GM12878 (cell line): ENCODE data around the gene PDK3. TPM values are rescaled to one million over a fixed set of nuclear protein-coding genes. Genes with fewer than 3 reads are reported as not detected.

Source experiments
- ATAC-seq: fragments of 200-7000 bp; cut with Tn5 transposase; 3 replicates; pipeline ENCODE4 v1.9.1; 2020; ENCODE audit warnings: mild to moderate bottlenecking, moderate library complexity
- BruUV-seq: library from RNA; stranded (reverse); fragments of 400-500 nt; replicated peaks from 2 replicates; lab custom pipeline; 2021; lab: Mats Ljungman, UMichigan
- CTCF ChIA-PET: fragments of 300-600 bp; sonication (Branson Sonifier 250); formaldehyde crosslinking; extraction: SDS; loops from one replicate; lab custom pipeline; 2021; ENCODE audit warnings: inconsistent platforms; lab: Yijun Ruan, JAX
- POLR2A ChIA-PET: fragments of 350-600 bp; formaldehyde crosslinking; extraction: SDS; loops from one replicate; lab custom pipeline; 2021; ENCODE audit warnings: inconsistent platforms; lab: Charles Lee
- RAD21 ChIA-PET: fragments of 300-600 bp; sonication (Branson Sonifier 250); formaldehyde crosslinking; loops from one replicate; lab custom pipeline; 2023; ENCODE audit warnings: antibody characterized with exemption; ENCODE audit not compliant: unreplicated experiment; lab: Charles Lee
- SMC1A ChIA-PET: fragments of 300-600 bp; sonication (Branson Sonifier 250); formaldehyde crosslinking; loops from one replicate; lab custom pipeline; 2023; ENCODE audit not compliant: unreplicated experiment, uncharacterized antibody; lab: Charles Lee
- DNase-seq: peaks from one replicate; pipeline ENCODE4 v3.0.0-alpha.2; 2011; ENCODE audit warnings: low read depth, low spot score
- FAIRE-seq: peaks from 3 replicates; lab custom pipeline; 2011; peaks lifted over from hg19 to GRCh38; lab: Jason Lieb, UNC
- H2AFZ ChIP-seq: 2 replicates; pipeline ENCODE4 v1.6.0; 2011; ENCODE audit warnings: low read depth, low read length, control low read depth; ENCODE audit not compliant: control insufficient read depth
- H3K27ac ChIP-seq: 2 replicates; pipeline ENCODE4 v1.5.1; 2011; ENCODE audit warnings: control low read depth; ENCODE audit not compliant: control insufficient read depth, insufficient read depth
- H3K27me3 ChIP-seq, 2 experiments: replicated peaks in 1 of 2; 2 replicates each; pipeline versions ENCODE4 v1.6.0 to v1.6.1; 2011; ENCODE audit warnings: low read length in 1 of 2; ENCODE audit not compliant: control insufficient read depth in 2 of 2, insufficient read depth in 2 of 2
- H3K36me3 ChIP-seq, 2 experiments: 2 replicates each; pipeline ENCODE4 v1.5.1; 2011; ENCODE audit warnings: low read length in 1 of 2; ENCODE audit not compliant: control insufficient read depth in 2 of 2, insufficient read depth in 2 of 2
- H3K4me1 ChIP-seq: 2 replicates; pipeline ENCODE4 v1.6.1; 2011; ENCODE audit warnings: mild to moderate bottlenecking, low read length, moderate library complexity, mixed read lengths; ENCODE audit not compliant: control insufficient read depth, insufficient read depth
- H3K4me2 ChIP-seq: 2 replicates; pipeline ENCODE4 v1.6.0; 2011; ENCODE audit warnings: control low read depth; ENCODE audit not compliant: control insufficient read depth, insufficient read depth
- H3K4me3 ChIP-seq: fragments of 200-600 bp; sonication (generic); 2 replicates; pipeline ENCODE4 v1.5.1; 2016
- H3K79me2 ChIP-seq: 2 replicates; pipeline ENCODE4 v1.6.0; 2011; ENCODE audit warnings: low read length; ENCODE audit not compliant: control insufficient read depth, insufficient read depth
- H3K9ac ChIP-seq: 2 replicates; pipeline ENCODE4 v1.8.0; 2011; ENCODE audit warnings: low read length, control low read depth, mixed read lengths; ENCODE audit not compliant: control insufficient read depth, insufficient read depth
- H3K9me3 ChIP-seq: replicated peaks from 3 replicates; pipeline ENCODE4 v1.5.1; 2011; ENCODE audit warnings: mild to moderate bottlenecking, low read length; ENCODE audit not compliant: control insufficient read depth, insufficient read depth
- H4K20me1 ChIP-seq: 2 replicates; pipeline ENCODE4 v1.6.0; 2011; ENCODE audit not compliant: control insufficient read depth, insufficient read depth
- BHLHE40 ChIP-seq, 2 experiments: fragments of 450-650 bp in 1 of 2; IDR thresholded peaks; 2 replicates each; pipeline ENCODE4 v1.6.1; 2011 to 2017; ENCODE audit warnings: low read depth in 2 of 2, borderline replicate concordance in 1 of 2, improper control_type of control experiment in 1 of 2, low read length in 1 of 2, mild to moderate bottlenecking in 1 of 2
- CBFB ChIP-seq: IDR thresholded peaks from 2 replicates; pipeline ENCODE4 v1.6.1; 2016; ENCODE audit warnings: antibody characterized with exemption, low read depth
- KAT2A ChIP-seq: conservative IDR thresholded peaks from 2 replicates; pipeline ENCODE4 v1.6.1; 2011; ENCODE audit warnings: low read depth, low read length; ENCODE audit not compliant: control insufficient read depth
- KLF5 ChIP-seq: fragments of 450-650 bp; IDR thresholded peaks from 2 replicates; pipeline ENCODE4 v1.6.1; 2014; ENCODE audit warnings: mild to moderate bottlenecking; ENCODE audit not compliant: partially characterized antibody
- POLR2AphosphoS5 ChIP-seq: IDR thresholded peaks from 2 replicates; pipeline ENCODE4 v1.6.1; 2011; ENCODE audit warnings: mild to moderate bottlenecking, low read length, inconsistent platforms
- SPI1 ChIP-seq: IDR thresholded peaks from 2 replicates; pipeline ENCODE4 v1.6.1; 2011; ENCODE audit warnings: low read depth, mild to moderate bottlenecking, low read length, moderate library complexity, borderline replicate concordance; ENCODE audit not compliant: insufficient read depth
- SRF ChIP-seq, 2 experiments: IDR thresholded peaks; 2 replicates each; pipeline ENCODE4 v1.6.1; 2011; ENCODE audit warnings: low read depth in 2 of 2, low read length in 2 of 2, mild to moderate bottlenecking in 1 of 2, moderate library complexity in 1 of 2
- STAT1 ChIP-seq: fragments of 450-650 bp; conservative IDR thresholded peaks from 2 replicates; pipeline ENCODE4 v1.6.1; 2014; ENCODE audit warnings: antibody characterized with exemption, mild to moderate bottlenecking
- TAF1 ChIP-seq: IDR thresholded peaks from 2 replicates; pipeline ENCODE4 v1.6.1; 2011; ENCODE audit warnings: mild to moderate bottlenecking, low read depth, low read length, borderline replicate concordance
- TARDBP ChIP-seq: IDR thresholded peaks from 2 replicates; pipeline ENCODE4 v1.6.1; 2016; ENCODE audit warnings: borderline replicate concordance
- TCF3 ChIP-seq: IDR thresholded peaks from 2 replicates; pipeline ENCODE4 v1.6.1; 2012; ENCODE audit warnings: low read depth, mild to moderate bottlenecking, low read length, borderline replicate concordance; ENCODE audit not compliant: insufficient read depth
- ZNF207 ChIP-seq: fragments of 450-650 bp; IDR thresholded peaks from 2 replicates; pipeline ENCODE4 v1.6.1; 2014; ENCODE audit warnings: antibody characterized with exemption, mild to moderate bottlenecking, borderline replicate concordance
- ZNF217 ChIP-seq: fragments of 450-650 bp; IDR thresholded peaks from 2 replicates; pipeline ENCODE4 v1.6.1; 2017; ENCODE audit warnings: antibody characterized with exemption, mild to moderate bottlenecking
- ZNF24 ChIP-seq: fragments of 450-650 bp; IDR thresholded peaks from 2 replicates; pipeline ENCODE4 v1.6.1; 2017; ENCODE audit warnings: antibody characterized with exemption, mild to moderate bottlenecking
- WGBS: methylation state at CpG from one replicate; pipeline ENCODE4 v1.1.6; 2016; ENCODE audit warnings: low lambda C conversion rate; ENCODE audit not compliant: insufficient replicate concordance, insufficient coverage; ENCODE audit errors: missing lambda C conversion rate; 5-methylcytosine and 5-hydroxymethylcytosine counted together
- in situ Hi-C: fragments of 300-500 bp; cut with MboI; formaldehyde crosslinking; loops from 9 replicates; pipeline ENCODE4 v1.14.3; 2018; ENCODE audit warnings: mixed read lengths
- intact Hi-C: fragments of 100-400 bp; cut with micrococcal nuclease; formaldehyde crosslinking; loops from one replicate; pipeline ENCODE4 v1.14.2; 2022; ENCODE audit not compliant: unreplicated experiment
- polyA plus RNA-seq, 11 experiments: library from polyadenylated mRNA; depleted of rRNA in 4 of 11; unstranded in 6 of 11; stranded (reverse) in 5 of 11; fragments of >200 nt; fragmentation: Nextera tagmentation in 4 of 11; fragmentation: Illumina TruSeq in 1 of 11; extraction: Ambion mirVana in 4 of 11; extraction: Trizol in 1 of 11; gene quantifications; 1 replicate in 1 of 11; 2 replicates in 10 of 11; pipeline versions ENCODE4 v1.2.1 to v1.2.3, GENCODE V29; 2011 to 2016; ENCODE audit warnings: inconsistent platforms in 2 of 11, missing spikeins in 2 of 11, low read depth in 1 of 11
- total RNA-seq, 4 experiments: library from RNA; depleted of rRNA in 3 of 4; stranded (reverse); fragments of >200 nt in 3 of 4; fragmentation: Illumina TruSeq in 1 of 4; extraction: Trizol in 1 of 4; gene quantifications; 2 replicates each; pipeline versions ENCODE4 v1.2.1 to v1.2.3, GENCODE V29; 2013 to 2021
- TF ChIP-seq, protein P1 (sequence below): IDR thresholded peaks from 2 replicates; pipeline ENCODE4 v1.6.1; 2012; ENCODE audit warnings: low read depth, low read length, improper control_type of control experiment
- TF ChIP-seq, protein P2 (sequence below): IDR thresholded peaks from 2 replicates; pipeline ENCODE4 v1.6.1; 2012; ENCODE audit warnings: low read length, inconsistent platforms

Gene PDK3
- total and polyA plus RNA-seq, 10 of the 15 experiments (the other 5 are each of a cell fraction or from before 2014, with no cell fraction given), result 4.2 to 54.6 (median 21.9) TPM

DNA sequence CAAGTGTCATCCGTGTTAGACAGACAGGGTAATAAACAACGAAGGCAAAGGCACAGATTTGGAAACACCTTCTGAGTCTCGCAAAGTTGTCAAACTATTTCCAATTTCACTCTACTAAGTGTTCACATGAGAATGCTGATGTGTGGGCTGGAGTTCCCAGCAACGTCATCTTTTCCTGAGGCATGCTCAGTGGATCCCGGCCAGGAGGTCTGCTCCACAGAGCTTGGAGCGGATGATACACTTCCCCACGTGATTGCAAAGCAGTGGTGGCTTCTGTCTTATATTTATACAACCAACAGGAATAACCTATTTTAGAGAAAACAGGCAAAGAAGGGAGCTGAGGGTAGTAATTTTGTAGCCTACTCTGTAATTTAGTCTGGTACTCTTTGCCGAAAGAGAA, 40.1 kb upstream of the PDK3 start:
- no peak overlapping the region for H3K4me3 ChIP-seq
- H4K20me1 ChIP-seq, result no peaks in the 10 kb centered on the region
- no peaks in the 10 kb centered on the region for H3K79me2 ChIP-seq
- DNase-seq, result no peak
- no peak overlapping the region for H3K9ac ChIP-seq
- H3K36me3 ChIP-seq, result no peaks in the 10 kb centered on the region
- ATAC-seq, result no peak
- H3K4me1 ChIP-seq, result no peaks in the 10 kb centered on the region
- no peak overlapping the region for H3K4me2 ChIP-seq
- ChIA-PET POLR2A (no interaction called here), RAD21 (no interaction called here), SMC1A (no interaction called here), CTCF (no interaction called here)
- no peak overlapping the region for H3K27ac ChIP-seq
- H2AFZ ChIP-seq, result no peak overlapping the region
- intact Hi-C loops (no loop called here), in situ Hi-C loops (no loop called here)
- no peaks in the 10 kb centered on the region; the same call in 2 of the 3 replicates for H3K9me3 ChIP-seq
- no peak for FAIRE-seq
- TF ChIP-seq POLR2AphosphoS5 (no peak), ZNF217 (no peak)
- BruUV-seq, result no TSS peak
- no peaks in the 10 kb centered on the region for H3K27me3 ChIP-seq
- 41% methylated on average over 8 of the region's 8 CpGs for WGBS

DNA sequence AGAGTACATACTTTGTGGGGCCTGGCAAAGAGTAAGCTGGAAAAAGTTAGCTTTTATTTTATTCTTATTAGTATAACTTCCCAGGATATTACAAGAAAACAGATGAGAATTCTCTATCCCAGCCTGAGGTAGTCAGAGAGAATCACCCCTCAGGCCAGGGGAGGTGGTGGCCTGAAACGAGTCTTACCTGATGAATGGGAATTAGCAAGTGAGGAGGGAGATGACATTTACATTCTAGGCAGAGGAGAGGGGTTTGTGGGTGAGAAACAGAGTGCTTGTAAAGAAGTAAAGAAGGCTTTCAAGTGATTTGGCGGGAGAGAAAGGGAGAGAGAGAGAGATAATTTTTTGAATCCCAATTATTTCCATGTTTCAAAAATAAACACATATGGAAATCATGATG, 39.3 kb upstream of the PDK3 start:
- Histone ChIP-seq H3K9me3 (no peaks in the 10 kb centered on the region; the same call in 2 of the 3 replicates), H3K4me2 (no peak overlapping the region), H3K9ac (no peak overlapping the region), H3K4me3 (no peak overlapping the region), H4K20me1 (no peaks in the 10 kb centered on the region), H3K36me3 (no peaks in the 10 kb centered on the region)
- intact Hi-C loops (no loop called here), in situ Hi-C loops (no loop called here)
- no peak for DNase-seq
- ChIA-PET SMC1A (interaction anchor here (1.0 kb wide), 1 partner anchor 29 kb away, joined by 3 read pairs; no protein-coding TSS in a partner anchor), POLR2A (no interaction called here), RAD21 (no interaction called here)
- no peak for TF ChIP-seq ZNF24
- no peak for TF ChIP-seq STAT1
- TF ChIP-seq BHLHE40 (IDR thresholded peaks at IDR 0.05; ENCODE audit: borderline replicate concordance in 1 of 2, low read depth in 2 of 2, low read length in 1 of 2), result no peak
- no peak for TF ChIP-seq TAF1
- no peak for TF ChIP-seq ZNF207
- TF ChIP-seq TCF3, result no peak
- no peak for TF ChIP-seq TARDBP
- TF ChIP-seq, protein P1, sequence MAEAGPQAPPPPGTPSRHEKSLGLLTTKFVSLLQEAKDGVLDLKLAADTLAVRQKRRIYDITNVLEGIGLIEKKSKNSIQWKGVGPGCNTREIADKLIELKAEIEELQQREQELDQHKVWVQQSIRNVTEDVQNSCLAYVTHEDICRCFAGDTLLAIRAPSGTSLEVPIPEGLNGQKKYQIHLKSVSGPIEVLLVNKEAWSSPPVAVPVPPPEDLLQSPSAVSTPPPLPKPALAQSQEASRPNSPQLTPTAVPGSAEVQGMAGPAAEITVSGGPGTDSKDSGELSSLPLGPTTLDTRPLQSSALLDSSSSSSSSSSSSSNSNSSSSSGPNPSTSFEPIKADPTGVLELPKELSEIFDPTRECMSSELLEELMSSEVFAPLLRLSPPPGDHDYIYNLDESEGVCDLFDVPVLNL, result no peak
- no peak for TF ChIP-seq KLF5
- no peak for TF ChIP-seq KAT2A
- no peak for TF ChIP-seq SPI1
- TF ChIP-seq CBFB, result no peak
- TF ChIP-seq, protein P2, sequence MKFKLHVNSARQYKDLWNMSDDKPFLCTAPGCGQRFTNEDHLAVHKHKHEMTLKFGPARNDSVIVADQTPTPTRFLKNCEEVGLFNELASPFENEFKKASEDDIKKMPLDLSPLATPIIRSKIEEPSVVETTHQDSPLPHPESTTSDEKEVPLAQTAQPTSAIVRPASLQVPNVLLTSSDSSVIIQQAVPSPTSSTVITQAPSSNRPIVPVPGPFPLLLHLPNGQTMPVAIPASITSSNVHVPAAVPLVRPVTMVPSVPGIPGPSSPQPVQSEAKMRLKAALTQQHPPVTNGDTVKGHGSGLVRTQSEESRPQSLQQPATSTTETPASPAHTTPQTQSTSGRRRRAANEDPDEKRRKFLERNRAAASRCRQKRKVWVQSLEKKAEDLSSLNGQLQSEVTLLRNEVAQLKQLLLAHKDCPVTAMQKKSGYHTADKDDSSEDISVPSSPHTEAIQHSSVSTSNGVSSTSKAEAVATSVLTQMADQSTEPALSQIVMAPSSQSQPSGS, result no peak
- TF ChIP-seq SRF (IDR thresholded peaks at IDR 0.05; ENCODE audit: low read depth in 2 of 2, low read length in 2 of 2), result no peak
- TF ChIP-seq, all 136 proteins: peak for 0
- FAIRE-seq (no peak), ATAC-seq (no peak)
- Histone ChIP-seq H3K27me3 (no peaks in the 10 kb centered on the region), H3K27ac (no peak overlapping the region), H3K79me2 (no peaks in the 10 kb centered on the region), H2AFZ (no peak overlapping the region), H3K4me1 (no peaks in the 10 kb centered on the region)
- WGBS, result 21% methylated on average over 2 of the region's 2 CpGs
- CTCF ChIA-PET, result no interaction called here
- BruUV-seq, result no TSS peak
